Chondrocyte (in vitro differentiated cells): Measurements from ENCODE around the gene SNUPN. TPM values are rescaled to one million over a fixed set of nuclear protein-coding genes. Genes with fewer than 3 reads are reported as not detected.

Experiments
- DNase-seq: peaks from one replicate; pipeline ENCODE4 v3.0.0; 2021; ENCODE audit warnings: mixed read lengths, low spot score
- H3K27ac Mint-ChIP-seq: one replicate; pipeline ENCODE4 v1.8.0; 2021; ENCODE audit warnings: mild to moderate bottlenecking, moderate library complexity, mixed read lengths; ENCODE audit not compliant: unreplicated experiment
- H3K27me3 Mint-ChIP-seq: 2 replicates; pipeline ENCODE4 v1.8.0; 2021; ENCODE audit warnings: low read depth, mixed read lengths
- H3K36me3 Mint-ChIP-seq: 2 replicates; pipeline ENCODE4 v1.8.0; 2021; ENCODE audit warnings: low read depth, mixed read lengths
- H3K4me1 Mint-ChIP-seq: 2 replicates; pipeline ENCODE4 v1.8.0; 2021; ENCODE audit warnings: low read depth, mild to moderate bottlenecking, mixed read lengths
- H3K4me3 Mint-ChIP-seq: one replicate; pipeline ENCODE4 v1.8.0; 2021; ENCODE audit warnings: mild to moderate bottlenecking, moderate library complexity, mixed read lengths; ENCODE audit not compliant: unreplicated experiment
- H3K9me3 Mint-ChIP-seq: 2 replicates; pipeline ENCODE4 v1.8.0; 2021; ENCODE audit warnings: low read depth, mixed read lengths
- CTCF ChIP-seq: fragments of 200-600 bp; sonication (generic); IDR thresholded peaks from 2 replicates; pipeline ENCODE4 v1.5.0; 2021; ENCODE audit warnings: antibody characterized with exemption, mild to moderate bottlenecking, moderate library complexity
- total RNA-seq: library from RNA; stranded (reverse); gene quantifications from 3 replicates; pipeline ENCODE4 v1.2.1, GENCODE V29; 2021

SNUPN gene
- total RNA-seq, 1 donor from 2014 or later, result 21.7 TPM

- Mint-ChIP-seq H3K4me3 (no peak overlapping the region), H3K27ac (peak overlapping the region; percentile 59), H3K4me1 (peaks cover 17% of the 10 kb centered on the region), H3K27me3 (no peaks in the 10 kb centered on the region), H3K36me3 (peaks cover 34% of the 10 kb centered on the region), H3K9me3 (no peaks in the 10 kb centered on the region)
- no peak for TF ChIP-seq CTCF
- no peak for DNase-seq
Observed at GRCh38 chr15:75599401-75599800, 26.1 kb downstream of the SNUPN start.

DNA sequence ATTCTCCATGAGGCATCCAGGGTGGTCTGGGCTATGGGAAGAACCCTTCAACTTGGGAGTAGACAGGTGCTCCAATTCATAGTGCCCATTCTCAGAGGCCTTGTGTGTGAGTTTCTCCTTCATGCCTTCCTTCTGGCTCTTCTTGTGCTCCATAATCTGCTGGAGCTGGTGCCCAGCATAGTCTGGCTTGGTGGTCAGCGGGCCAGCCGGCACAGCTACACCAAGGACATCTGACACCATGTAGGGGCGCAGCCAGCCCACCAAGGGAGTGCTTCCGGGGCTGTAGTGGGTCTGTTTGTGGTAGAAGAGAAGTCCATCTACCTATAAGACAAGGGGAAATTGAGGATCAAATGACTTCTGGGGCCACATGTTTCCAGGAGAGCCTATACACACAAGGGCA is 27.2 kb downstream of the SNUPN start:
- no peak overlapping the region for H3K27ac Mint-ChIP-seq
- peaks cover 31% of the 10 kb centered on the region for H3K36me3 Mint-ChIP-seq
- no peak overlapping the region for H3K4me3 Mint-ChIP-seq
- TF ChIP-seq CTCF, result no peak
- H3K9me3 Mint-ChIP-seq, result no peaks in the 10 kb centered on the region
- no peaks in the 10 kb centered on the region for H3K27me3 Mint-ChIP-seq
- peaks cover 17% of the 10 kb centered on the region for H3K4me1 Mint-ChIP-seq
- no peak for DNase-seq

- no peak overlapping the region for H3K4me3 Mint-ChIP-seq
- no peak overlapping the region for H3K27ac Mint-ChIP-seq
- H3K27me3 Mint-ChIP-seq, result no peaks in the 10 kb centered on the region
- no peaks in the 10 kb centered on the region for H3K9me3 Mint-ChIP-seq
- TF ChIP-seq CTCF, result peak; percentile 61
- H3K4me1 Mint-ChIP-seq, result peaks cover 17% of the 10 kb centered on the region
- no peak for DNase-seq
- peaks cover 31% of the 10 kb centered on the region for H3K36me3 Mint-ChIP-seq
Observed at GRCh38 chr15:75597667-75598341, 27.7 kb downstream of the SNUPN start.

GRCh38 chr15:75596703-75597345 is 28.7 kb downstream of the SNUPN start:
- TF ChIP-seq CTCF, result no peak
- no peaks in the 10 kb centered on the region for H3K9me3 Mint-ChIP-seq
- H3K4me1 Mint-ChIP-seq, result peaks cover 17% of the 10 kb centered on the region
- H3K4me3 Mint-ChIP-seq, result no peak overlapping the region
- H3K27ac Mint-ChIP-seq, result no peak overlapping the region
- H3K36me3 Mint-ChIP-seq, result peaks cover 30% of the 10 kb centered on the region
- DNase-seq, result no peak
- no peaks in the 10 kb centered on the region for H3K27me3 Mint-ChIP-seq

DNA sequence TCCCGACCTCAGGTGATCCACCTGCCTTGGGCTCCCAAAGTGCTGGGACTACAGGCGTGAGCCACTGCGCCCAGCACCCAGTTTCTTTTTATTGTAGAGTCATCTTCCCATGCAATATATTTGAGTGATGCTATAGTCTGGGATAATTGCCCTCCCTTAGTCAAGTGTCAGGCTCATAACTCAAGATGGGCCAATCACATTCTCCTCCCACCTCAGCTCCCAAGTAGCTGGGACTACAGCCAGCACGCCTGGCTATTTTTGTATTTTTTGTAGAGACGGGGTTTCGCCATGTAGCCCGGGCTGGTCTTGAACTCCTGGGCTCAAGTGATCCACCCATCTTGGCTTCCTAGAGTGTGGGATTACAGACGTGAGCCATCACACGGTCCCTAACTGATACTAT is 31.2 kb downstream of the SNUPN start:
- no peak for TF ChIP-seq CTCF
- Mint-ChIP-seq H3K36me3 (peaks cover 26% of the 10 kb centered on the region), H3K27me3 (no peaks in the 10 kb centered on the region), H3K4me3 (no peak overlapping the region), H3K9me3 (no peaks in the 10 kb centered on the region), H3K4me1 (peaks cover 10% of the 10 kb centered on the region), H3K27ac (no peak overlapping the region)
- no peak for DNase-seq
